GM20000 (cell line): Measurements from ENCODE around the gene PHLDB1.

Source experiments
- DNase-seq: peaks from one replicate; pipeline ENCODE4 v3.0.0; 2012; ENCODE audit warnings: low spot score
- TF ChIP-seq, protein P1 (sequence below): IDR thresholded peaks from 2 replicates; pipeline ENCODE4 v1.5.1; 2012; ENCODE audit warnings: mild to moderate bottlenecking, control low read depth; ENCODE audit errors: extremely low read depth, missing control alignments

The PHLDB1 gene

DNA sequence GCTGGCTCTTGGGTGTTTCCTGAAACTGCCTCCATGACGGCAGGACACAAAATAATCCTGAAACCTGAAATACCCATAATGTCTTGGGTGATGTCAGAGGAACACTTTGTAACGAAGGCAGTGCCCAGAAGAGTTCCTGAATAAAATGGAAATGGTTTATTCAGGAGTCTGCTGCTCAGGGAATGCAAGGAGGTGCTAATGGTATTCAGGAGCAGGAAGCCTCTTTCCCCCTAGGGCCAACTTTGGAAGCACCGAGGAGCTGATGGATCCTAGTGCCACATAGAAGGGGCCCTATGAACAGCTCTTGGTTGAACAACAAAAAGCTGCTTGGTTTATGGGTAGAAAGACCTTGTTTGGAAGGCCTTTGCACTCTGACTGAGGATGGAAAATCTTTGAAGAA lies 56.5 kb downstream of the PHLDB1 start:
- DNase-seq: no peak
- TF ChIP-seq, protein P1, sequence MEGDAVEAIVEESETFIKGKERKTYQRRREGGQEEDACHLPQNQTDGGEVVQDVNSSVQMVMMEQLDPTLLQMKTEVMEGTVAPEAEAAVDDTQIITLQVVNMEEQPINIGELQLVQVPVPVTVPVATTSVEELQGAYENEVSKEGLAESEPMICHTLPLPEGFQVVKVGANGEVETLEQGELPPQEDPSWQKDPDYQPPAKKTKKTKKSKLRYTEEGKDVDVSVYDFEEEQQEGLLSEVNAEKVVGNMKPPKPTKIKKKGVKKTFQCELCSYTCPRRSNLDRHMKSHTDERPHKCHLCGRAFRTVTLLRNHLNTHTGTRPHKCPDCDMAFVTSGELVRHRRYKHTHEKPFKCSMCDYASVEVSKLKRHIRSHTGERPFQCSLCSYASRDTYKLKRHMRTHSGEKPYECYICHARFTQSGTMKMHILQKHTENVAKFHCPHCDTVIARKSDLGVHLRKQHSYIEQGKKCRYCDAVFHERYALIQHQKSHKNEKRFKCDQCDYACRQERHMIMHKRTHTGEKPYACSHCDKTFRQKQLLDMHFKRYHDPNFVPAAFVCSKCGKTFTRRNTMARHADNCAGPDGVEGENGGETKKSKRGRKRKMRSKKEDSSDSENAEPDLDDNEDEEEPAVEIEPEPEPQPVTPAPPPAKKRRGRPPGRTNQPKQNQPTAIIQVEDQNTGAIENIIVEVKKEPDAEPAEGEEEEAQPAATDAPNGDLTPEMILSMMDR: no peak

DNA sequence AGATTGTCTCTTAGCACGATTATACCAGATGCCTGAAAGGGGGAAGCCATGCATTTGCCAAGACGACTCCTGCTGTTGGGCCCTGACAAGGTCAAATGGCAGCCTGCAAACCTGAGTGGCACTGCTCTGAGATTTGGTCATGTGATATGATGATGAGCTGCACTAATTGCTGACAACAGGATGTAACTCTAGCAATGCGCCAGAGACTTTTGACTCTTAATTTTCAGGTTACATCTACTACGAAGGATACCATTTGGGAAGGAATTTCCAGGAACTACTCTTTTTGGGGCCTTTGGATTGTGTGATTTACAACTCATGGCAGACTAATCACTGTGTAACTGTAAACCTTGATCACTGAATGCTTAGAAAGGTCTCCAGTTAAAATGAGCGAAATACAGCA lies 59.0 kb downstream of the PHLDB1 start:
- TF ChIP-seq, protein P1: no peak
- no peak for DNase-seq

DNA sequence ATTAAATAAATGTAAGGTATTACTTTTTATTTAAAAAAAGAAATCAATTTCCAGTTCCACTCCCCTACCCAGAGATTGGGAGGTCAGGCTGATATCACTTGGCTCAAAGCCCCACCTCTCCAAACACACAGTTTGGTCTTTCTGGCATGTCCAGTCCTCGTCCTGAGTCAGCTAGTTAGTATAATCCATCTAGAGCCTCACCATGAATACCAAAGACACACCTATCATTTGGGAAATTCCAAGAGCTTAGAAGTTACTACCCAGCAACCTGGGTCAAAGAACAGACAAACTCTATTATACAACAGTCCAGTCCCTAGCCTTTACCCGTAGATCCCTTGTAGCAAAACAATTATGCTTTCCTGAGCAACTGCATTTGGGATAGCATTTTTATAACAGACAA lies 62.6 kb downstream of the PHLDB1 start:
- TF ChIP-seq, protein P1: no peak
- DNase-seq: no peak

DNA sequence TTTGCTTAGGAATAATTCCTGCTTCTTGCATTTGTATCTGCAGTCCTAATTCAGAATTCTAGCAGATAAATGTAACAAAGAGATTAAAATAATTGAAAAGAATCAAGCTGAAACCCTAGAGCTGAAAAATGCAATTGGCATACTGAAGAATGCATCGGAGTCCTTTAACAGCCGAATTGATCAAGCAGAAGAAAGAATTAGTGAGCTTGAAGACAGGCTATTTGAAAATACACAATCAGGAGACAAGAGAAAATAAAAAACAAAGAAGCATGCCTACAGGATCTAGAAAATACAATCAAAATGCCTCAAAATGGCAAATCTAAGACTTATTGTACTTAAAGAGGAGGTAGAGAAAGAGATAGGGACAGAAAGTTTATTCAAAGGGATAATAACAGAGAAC lies 63.8 kb downstream of the PHLDB1 start:
- DNase-seq: no peak
- TF ChIP-seq, protein P1: no peak

DNA sequence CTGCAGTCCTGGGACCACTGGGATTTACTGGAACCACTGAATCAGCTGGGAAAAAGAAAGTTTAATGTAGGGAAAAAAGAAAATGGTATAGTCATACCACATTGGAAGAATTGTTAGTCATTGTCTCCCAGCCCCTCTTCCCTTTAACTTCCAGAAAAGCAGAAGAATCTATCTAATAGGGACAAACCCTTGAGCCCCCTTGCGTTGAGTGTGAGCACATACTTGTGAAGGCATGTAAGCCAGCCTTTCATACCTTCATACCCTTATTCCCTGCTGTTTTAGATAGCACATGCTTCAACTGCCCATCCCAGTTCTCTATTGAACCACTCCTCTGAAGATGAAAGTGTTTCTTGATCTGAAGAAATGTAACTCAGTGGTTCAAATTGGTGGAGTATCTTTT lies 65.4 kb downstream of the PHLDB1 start:
- no peak for DNase-seq
- TF ChIP-seq, protein P1: no peak

DNA sequence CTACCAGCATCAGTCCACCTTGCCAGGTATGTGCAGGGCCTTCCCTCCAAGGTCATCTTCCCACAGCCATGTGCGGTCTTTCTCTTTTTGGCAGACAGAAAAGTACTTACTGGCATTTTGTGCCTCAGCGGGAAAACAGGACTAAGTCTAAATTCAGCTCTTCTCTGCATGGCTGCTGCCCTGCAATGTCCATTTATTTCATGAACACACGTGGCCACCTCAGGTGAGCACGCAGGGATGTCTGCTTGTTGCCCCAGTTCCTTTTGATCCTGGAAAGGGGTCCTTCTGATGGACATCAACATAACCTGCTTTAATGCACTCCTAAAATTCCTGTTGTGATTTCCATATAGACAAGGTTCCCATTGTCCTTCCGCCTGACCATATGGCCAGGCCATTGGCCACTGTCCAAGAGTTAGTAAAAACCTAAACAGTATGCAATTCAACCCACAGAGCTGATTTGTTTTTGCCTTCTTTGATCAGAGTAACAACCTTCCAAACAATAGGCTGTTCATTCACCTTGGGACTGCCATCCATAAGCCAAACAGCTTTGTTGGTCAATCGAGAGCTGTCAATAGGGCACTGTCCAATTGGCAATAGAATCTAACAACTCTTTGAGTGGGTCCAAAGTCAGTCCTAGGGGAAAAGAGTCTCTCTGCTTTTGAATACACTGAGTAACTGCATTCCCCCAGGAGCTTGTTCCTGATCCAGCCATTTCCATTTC lies 66.1 kb downstream of the PHLDB1 start:
- TF ChIP-seq, protein P1: no peak
- DNase-seq: no peak

DNA sequence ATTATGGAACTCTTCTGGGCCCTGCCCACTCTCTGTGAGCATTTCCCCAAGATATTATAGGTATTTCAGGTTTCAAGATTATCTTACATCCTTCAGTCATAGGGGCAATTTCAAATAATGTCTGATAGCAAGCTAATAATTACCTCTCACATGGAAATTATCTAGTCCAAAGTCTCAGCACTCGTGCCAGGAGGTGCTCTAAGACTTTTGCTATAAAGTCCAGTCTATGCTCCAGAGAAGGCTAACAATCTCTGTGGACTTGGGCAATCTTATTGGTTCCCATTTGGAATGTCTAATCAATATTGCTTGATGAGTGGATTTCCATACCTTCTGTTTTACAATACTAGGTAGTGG lies 66.6 kb downstream of the PHLDB1 start:
- TF ChIP-seq, protein P1: no peak

More for the DNA sequence above, 66.6 kb downstream of the PHLDB1 start:
- no peak for DNase-seq
